ENCODE measurements around the gene CCDC187. TPM values are rescaled to one million over a fixed set of nuclear protein-coding genes. Genes with fewer than 3 reads are reported as not detected.

The CCDC187 gene
- total RNA-seq, 2 donors from 2014 or later: 0.30 to 0.48 TPM

DNA sequence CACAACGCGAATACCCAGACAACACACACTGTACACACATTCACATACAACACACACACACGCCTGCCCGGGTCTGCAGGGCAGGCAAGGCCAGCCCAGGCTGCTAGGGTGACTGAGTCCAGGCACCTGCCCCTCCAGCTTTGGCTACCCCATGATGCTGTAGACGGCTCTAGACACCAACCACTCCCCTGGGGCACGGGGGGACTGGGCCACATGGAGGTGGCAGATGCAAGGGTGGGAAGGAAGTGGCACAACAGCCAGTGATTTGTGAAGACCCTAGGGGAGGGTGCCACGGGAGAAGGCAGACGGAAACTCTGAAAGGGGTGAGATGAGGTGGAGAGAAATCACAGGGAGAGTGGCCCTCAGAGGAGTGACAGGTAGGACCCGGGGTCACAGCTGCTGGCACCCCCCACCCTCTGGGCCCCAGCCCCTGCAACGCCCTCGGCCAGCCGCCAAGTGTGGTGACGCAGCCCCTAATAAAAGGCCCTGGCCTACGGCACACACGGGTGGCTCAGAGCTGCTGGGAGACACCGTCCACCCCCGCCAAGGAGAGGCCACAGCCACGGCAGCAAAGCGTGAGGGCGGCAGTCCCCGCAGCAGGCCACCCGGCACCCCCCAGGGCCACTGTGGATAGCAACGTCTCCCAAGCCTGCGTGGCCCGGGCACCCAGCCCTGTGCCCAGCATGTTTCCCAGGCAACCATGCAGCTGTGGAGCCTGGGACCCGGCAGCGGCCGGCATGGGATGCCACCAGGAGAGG is 6.6 kb upstream of the CCDC187 start:
- Histone ChIP-seq H3K4me1 (peaks cover 7% of the 10 kb centered on the region), H3K36me3 (no peaks in the 10 kb centered on the region), H3K9ac (ENCODE audit: low read depth in 2 of 2, low read length in 2 of 2) (no peak overlapping the region), H3K27me3 (no peaks in the 10 kb centered on the region), H3K27ac (no peak overlapping the region), H3K4me3 (no peak overlapping the region), H3K9me3 (no peaks in the 10 kb centered on the region)
- DNase-seq: no peak
- intact Hi-C loops (cut with DNase I): no loop called here
- TF ChIP-seq, protein P1, sequence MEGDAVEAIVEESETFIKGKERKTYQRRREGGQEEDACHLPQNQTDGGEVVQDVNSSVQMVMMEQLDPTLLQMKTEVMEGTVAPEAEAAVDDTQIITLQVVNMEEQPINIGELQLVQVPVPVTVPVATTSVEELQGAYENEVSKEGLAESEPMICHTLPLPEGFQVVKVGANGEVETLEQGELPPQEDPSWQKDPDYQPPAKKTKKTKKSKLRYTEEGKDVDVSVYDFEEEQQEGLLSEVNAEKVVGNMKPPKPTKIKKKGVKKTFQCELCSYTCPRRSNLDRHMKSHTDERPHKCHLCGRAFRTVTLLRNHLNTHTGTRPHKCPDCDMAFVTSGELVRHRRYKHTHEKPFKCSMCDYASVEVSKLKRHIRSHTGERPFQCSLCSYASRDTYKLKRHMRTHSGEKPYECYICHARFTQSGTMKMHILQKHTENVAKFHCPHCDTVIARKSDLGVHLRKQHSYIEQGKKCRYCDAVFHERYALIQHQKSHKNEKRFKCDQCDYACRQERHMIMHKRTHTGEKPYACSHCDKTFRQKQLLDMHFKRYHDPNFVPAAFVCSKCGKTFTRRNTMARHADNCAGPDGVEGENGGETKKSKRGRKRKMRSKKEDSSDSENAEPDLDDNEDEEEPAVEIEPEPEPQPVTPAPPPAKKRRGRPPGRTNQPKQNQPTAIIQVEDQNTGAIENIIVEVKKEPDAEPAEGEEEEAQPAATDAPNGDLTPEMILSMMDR (IDR thresholded peaks at IDR 0.05): no peak

DNA sequence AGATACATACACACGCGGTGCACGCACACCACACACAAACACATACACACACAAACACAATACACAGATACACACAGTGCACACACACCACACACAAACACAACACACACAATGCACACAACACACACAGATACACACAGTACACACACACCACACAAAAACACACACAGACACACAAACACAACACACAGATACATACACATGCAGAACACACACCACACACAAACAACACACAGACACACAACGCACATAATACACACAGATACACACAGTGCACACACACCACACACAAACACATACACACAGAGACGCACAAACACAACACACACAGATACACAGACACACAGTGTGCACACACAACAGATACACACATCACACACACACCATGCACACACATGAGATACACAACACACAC is 5.9 kb upstream of the CCDC187 start:
- DNase-seq: no peak
- intact Hi-C loops (cut with DNase I): no loop called here
- no peak overlapping the region for H3K27ac ChIP-seq
- H3K4me3 ChIP-seq: no peak overlapping the region
- no peaks in the 10 kb centered on the region for H3K9me3 ChIP-seq
- no peaks in the 10 kb centered on the region for H3K27me3 ChIP-seq
- TF ChIP-seq, protein P1 (IDR thresholded peaks at IDR 0.05): no peak
- no peaks in the 10 kb centered on the region for H3K36me3 ChIP-seq
- H3K4me1 ChIP-seq: peaks cover 7% of the 10 kb centered on the region
- H3K9ac ChIP-seq (ENCODE audit: low read depth in 2 of 2, low read length in 2 of 2): no peak overlapping the region

GRCh38 chr9:136309101-136309801 is 5.4 kb upstream of the CCDC187 start:
- TF ChIP-seq, protein P1 (IDR thresholded peaks at IDR 0.05): no peak
- intact Hi-C loops (cut with DNase I): no loop called here
- no peak overlapping the region for H3K9ac ChIP-seq (ENCODE audit: low read depth in 2 of 2, low read length in 2 of 2)
- peaks cover 7% of the 10 kb centered on the region for H3K4me1 ChIP-seq
- H3K27ac ChIP-seq: no peak overlapping the region
- no peaks in the 10 kb centered on the region for H3K27me3 ChIP-seq
- no peak overlapping the region for H3K4me3 ChIP-seq
- H3K9me3 ChIP-seq: no peaks in the 10 kb centered on the region
- no peaks in the 10 kb centered on the region for H3K36me3 ChIP-seq
- DNase-seq: no peak

GRCh38 chr9:136308702-136309053 is 4.8 kb upstream of the CCDC187 start:
- no peaks in the 10 kb centered on the region for H3K9me3 ChIP-seq
- no peaks in the 10 kb centered on the region for H3K36me3 ChIP-seq
- TF ChIP-seq, protein P1 (IDR thresholded peaks at IDR 0.05): no peak
- no peak overlapping the region for H3K27ac ChIP-seq
- no peak overlapping the region for H3K4me3 ChIP-seq
- peaks cover 7% of the 10 kb centered on the region for H3K4me1 ChIP-seq
- no peaks in the 10 kb centered on the region for H3K27me3 ChIP-seq
- DNase-seq: no peak
- intact Hi-C loops (cut with DNase I): no loop called here
- no peak overlapping the region for H3K9ac ChIP-seq (ENCODE audit: low read depth in 2 of 2, low read length in 2 of 2)

DNA sequence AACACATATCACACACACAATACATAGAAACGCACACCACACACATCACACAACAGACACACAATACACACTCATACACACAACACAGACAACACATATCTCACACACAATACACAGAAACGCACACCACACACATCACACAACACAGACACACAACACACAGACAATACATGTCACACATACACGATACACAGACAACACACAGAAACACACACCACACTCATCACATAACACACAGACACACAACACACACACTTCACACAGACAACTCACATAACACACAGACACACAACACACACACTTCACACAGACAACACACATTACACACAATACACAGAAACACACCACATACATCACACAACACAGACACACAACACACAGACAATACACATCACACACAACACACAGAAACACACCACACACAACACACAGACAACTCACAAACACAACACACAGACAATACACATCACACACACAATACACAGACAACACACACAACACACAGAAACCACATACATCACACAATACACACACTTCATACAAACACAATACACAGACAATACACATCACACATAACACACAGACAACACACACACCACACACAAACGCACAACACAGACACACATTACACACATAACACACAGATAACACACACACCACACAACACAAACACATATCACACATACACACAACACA is 4.3 kb upstream of the CCDC187 start:
- H3K9ac ChIP-seq (ENCODE audit: low read depth in 2 of 2, low read length in 2 of 2): no peak overlapping the region
- H3K36me3 ChIP-seq: no peaks in the 10 kb centered on the region
- intact Hi-C loops (cut with DNase I): no loop called here
- no peak overlapping the region for H3K27ac ChIP-seq
- H3K9me3 ChIP-seq: no peaks in the 10 kb centered on the region
- TF ChIP-seq, protein P1 (IDR thresholded peaks at IDR 0.05): no peak
- H3K4me1 ChIP-seq: peaks cover 7% of the 10 kb centered on the region
- no peak overlapping the region for H3K4me3 ChIP-seq
- H3K27me3 ChIP-seq: no peaks in the 10 kb centered on the region
- no peak for DNase-seq

Data from colonic mucosa (tissue), 4 donors.